HepG2 (cell line): Measurements from ENCODE around the gene L3MBTL3.

Experiments used
- PATZ1 ChIP-seq: sonication (generic); formaldehyde crosslinking; IDR thresholded peaks from 2 replicates; pipeline ENCODE4 v1.4.0; 2020; ENCODE audit warnings: missing genetic modification reagents
- ZNF362 ChIP-seq: sonication (generic); formaldehyde crosslinking; IDR thresholded peaks from 2 replicates; pipeline ENCODE4 v1.4.0; 2020; ENCODE audit warnings: missing genetic modification reagents, mild to moderate bottlenecking, borderline replicate concordance
- TF ChIP-seq, protein P1 (sequence below): sonication (generic); formaldehyde crosslinking; IDR thresholded peaks from 2 replicates; pipeline ENCODE4 v1.5.0; 2020; ENCODE audit warnings: missing genetic modification reagents, mild to moderate bottlenecking, borderline replicate concordance

- no peak for TF ChIP-seq ZNF362 (CRISPR knock-in tag)
- TF ChIP-seq, protein P1, sequence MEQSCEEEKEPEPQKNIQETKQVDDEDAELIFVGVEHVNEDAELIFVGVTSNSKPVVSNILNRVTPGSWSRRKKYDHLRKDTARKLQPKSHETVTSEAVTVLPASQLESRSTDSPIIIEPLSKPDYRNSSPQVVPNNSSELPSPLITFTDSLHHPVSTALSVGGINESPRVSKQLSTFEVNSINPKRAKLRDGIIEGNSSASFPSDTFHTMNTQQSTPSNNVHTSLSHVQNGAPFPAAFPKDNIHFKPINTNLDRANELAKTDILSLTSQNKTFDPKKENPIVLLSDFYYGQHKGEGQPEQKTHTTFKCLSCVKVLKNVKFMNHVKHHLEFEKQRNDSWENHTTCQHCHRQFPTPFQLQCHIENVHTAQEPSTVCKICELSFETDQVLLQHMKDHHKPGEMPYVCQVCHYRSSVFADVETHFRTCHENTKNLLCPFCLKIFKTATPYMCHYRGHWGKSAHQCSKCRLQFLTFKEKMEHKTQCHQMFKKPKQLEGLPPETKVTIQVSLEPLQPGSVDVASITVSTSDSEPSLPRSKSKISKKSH (CRISPR knock-in tag) = no peak
- no peak for TF ChIP-seq PATZ1 (CRISPR knock-in tag)
Observed at GRCh38 chr6:130111031-130111430, 92.7 kb downstream of the L3MBTL3 start.
